Measurements from ENCODE around the gene DNAH11. TPM values are rescaled to one million over a fixed set of nuclear protein-coding genes. Genes with fewer than 3 reads are reported as not detected.
A peak's percentile ranks its signal among the peaks of the same experiment; 100 is the strongest.

DNAH11 gene
- polyA plus RNA-seq, 1 donor from 2014 or later, result 0.16 TPM

GRCh38 chr7:21868576-21868850 lies 325.7 kb downstream of the DNAH11 start:
- H3K36me3 ChIP-seq (ENCODE audit: insufficient read depth, low read length), result no peaks in the 10 kb centered on the region
- no peaks in the 10 kb centered on the region for H3K9me2 ChIP-seq (ENCODE audit: insufficient read depth, low read length)
- no peaks in the 10 kb centered on the region for H4K20me1 ChIP-seq (ENCODE audit: insufficient read depth)
- peaks cover 7% of the 10 kb centered on the region for H3F3A ChIP-seq (ENCODE audit: insufficient read depth, low read length, poor library complexity, severe bottlenecking)
- H3K27ac ChIP-seq (ENCODE audit: low read length), result peak overlapping the region; percentile 14
- H3K4me2 ChIP-seq (ENCODE audit: low read length), result no peak overlapping the region
- TF ChIP-seq RAD21 (conservative IDR thresholded peaks at IDR 0.05) (no peak), CTCF (IDR thresholded peaks at IDR 0.05; ENCODE audit: poor library complexity, severe bottlenecking) (no peak), EZH2 (IDR thresholded peaks at IDR 0.05; ENCODE audit: borderline replicate concordance, insufficient read depth, low read length, poor library complexity, severe bottlenecking) (no peak), MXI1 (conservative IDR thresholded peaks at IDR 0.05; ENCODE audit: poor library complexity, severe bottlenecking) (no peak), POLR2AphosphoS5 (IDR thresholded peaks at IDR 0.05) (no peak), TAF1 (IDR thresholded peaks at IDR 0.05; ENCODE audit: low read depth) (no peak), SMC3 (conservative IDR thresholded peaks at IDR 0.05; ENCODE audit: poor library complexity) (no peak), EP300 (conservative IDR thresholded peaks at IDR 0.05; ENCODE audit: poor library complexity, severe bottlenecking) (no peak)
- no peaks in the 10 kb centered on the region for H3K9me3 ChIP-seq (ENCODE audit: low read length)
- no peak overlapping the region for H2AFZ ChIP-seq (ENCODE audit: low read depth, low read length)
- no peaks in the 10 kb centered on the region for H3K27me3 ChIP-seq (ENCODE audit: insufficient read depth, low read depth, low read length)
- no peaks in the 10 kb centered on the region for H3K79me2 ChIP-seq (replicated peaks; ENCODE audit: insufficient read depth, low read length)
- H3K4me3 ChIP-seq (ENCODE audit: low read length), result no peak overlapping the region
- no peak overlapping the region for H3K9ac ChIP-seq (ENCODE audit: low read length)

GRCh38 chr7:21869785-21870402 lies 327.1 kb downstream of the DNAH11 start:
- H2AFZ ChIP-seq (ENCODE audit: low read depth, low read length), result no peak overlapping the region
- no peaks in the 10 kb centered on the region for H4K20me1 ChIP-seq (ENCODE audit: insufficient read depth)
- H3K4me2 ChIP-seq (ENCODE audit: low read length), result no peak overlapping the region
- no peak overlapping the region for H3K4me3 ChIP-seq (ENCODE audit: low read length)
- TF ChIP-seq SMC3 (conservative IDR thresholded peaks at IDR 0.05; ENCODE audit: poor library complexity), result no peak
- no peak for TF ChIP-seq EZH2 (IDR thresholded peaks at IDR 0.05; ENCODE audit: borderline replicate concordance, insufficient read depth, low read length, poor library complexity, severe bottlenecking)
- no peak for TF ChIP-seq EP300 (conservative IDR thresholded peaks at IDR 0.05; ENCODE audit: poor library complexity, severe bottlenecking)
- TF ChIP-seq TAF1 (IDR thresholded peaks at IDR 0.05; ENCODE audit: low read depth), result no peak
- TF ChIP-seq REST (IDR thresholded peaks at IDR 0.05; ENCODE audit: borderline replicate concordance), result no peak
- TF ChIP-seq MXI1 (conservative IDR thresholded peaks at IDR 0.05; ENCODE audit: poor library complexity, severe bottlenecking), result no peak
- H3K9me2 ChIP-seq (ENCODE audit: insufficient read depth, low read length), result no peaks in the 10 kb centered on the region
- no peaks in the 10 kb centered on the region for H3K79me2 ChIP-seq (replicated peaks; ENCODE audit: insufficient read depth, low read length)
- H3K27me3 ChIP-seq (ENCODE audit: insufficient read depth, low read depth, low read length), result no peaks in the 10 kb centered on the region
- no peaks in the 10 kb centered on the region for H3K36me3 ChIP-seq (ENCODE audit: insufficient read depth, low read length)
- H3K27ac ChIP-seq (ENCODE audit: low read length), result no peak overlapping the region
- no peaks in the 10 kb centered on the region for H3K9me3 ChIP-seq (ENCODE audit: low read length)
- H3K9ac ChIP-seq (ENCODE audit: low read length), result no peak overlapping the region
- peaks cover 7% of the 10 kb centered on the region for H3F3A ChIP-seq (ENCODE audit: insufficient read depth, low read length, poor library complexity, severe bottlenecking)

Data from neural cell (in vitro differentiated cells).